ENCODE data around the gene LGI1. TPM values are rescaled to one million over a fixed set of nuclear protein-coding genes. Genes with fewer than 3 reads are reported as not detected.

The LGI1 gene
- total and polyA plus RNA-seq, 2 experiments from 2014 or later, result not detected

- TF ChIP-seq, protein P1, sequence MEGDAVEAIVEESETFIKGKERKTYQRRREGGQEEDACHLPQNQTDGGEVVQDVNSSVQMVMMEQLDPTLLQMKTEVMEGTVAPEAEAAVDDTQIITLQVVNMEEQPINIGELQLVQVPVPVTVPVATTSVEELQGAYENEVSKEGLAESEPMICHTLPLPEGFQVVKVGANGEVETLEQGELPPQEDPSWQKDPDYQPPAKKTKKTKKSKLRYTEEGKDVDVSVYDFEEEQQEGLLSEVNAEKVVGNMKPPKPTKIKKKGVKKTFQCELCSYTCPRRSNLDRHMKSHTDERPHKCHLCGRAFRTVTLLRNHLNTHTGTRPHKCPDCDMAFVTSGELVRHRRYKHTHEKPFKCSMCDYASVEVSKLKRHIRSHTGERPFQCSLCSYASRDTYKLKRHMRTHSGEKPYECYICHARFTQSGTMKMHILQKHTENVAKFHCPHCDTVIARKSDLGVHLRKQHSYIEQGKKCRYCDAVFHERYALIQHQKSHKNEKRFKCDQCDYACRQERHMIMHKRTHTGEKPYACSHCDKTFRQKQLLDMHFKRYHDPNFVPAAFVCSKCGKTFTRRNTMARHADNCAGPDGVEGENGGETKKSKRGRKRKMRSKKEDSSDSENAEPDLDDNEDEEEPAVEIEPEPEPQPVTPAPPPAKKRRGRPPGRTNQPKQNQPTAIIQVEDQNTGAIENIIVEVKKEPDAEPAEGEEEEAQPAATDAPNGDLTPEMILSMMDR (IDR thresholded peaks at IDR 0.05; ENCODE audit: low read depth, low read length), result peak; percentile 68
- Histone ChIP-seq H3K9me3 (ENCODE audit: low read depth) (no peaks in the 10 kb centered on the region), H3K4me1 (ENCODE audit: low read depth) (peaks cover 5% of the 10 kb centered on the region), H3K27ac (no peak overlapping the region), H3K4me3 (no peak overlapping the region), H3K36me3 (no peaks in the 10 kb centered on the region), H3K27me3 (peaks cover 10% of the 10 kb centered on the region)
- peak; percentile 48 to 58 for DNase-seq (ENCODE audit: low read depth in 1 of 2, low spot score in 1 of 2)
Measured at GRCh38 chr10:93813507-93814465, 56.0 kb downstream of the LGI1 start.

GRCh38 chr10:93815304-93816096 is 57.8 kb downstream of the LGI1 start:
- DNase-seq (ENCODE audit: low read depth in 1 of 2, low spot score in 1 of 2), result peak in 1 of 2 donors; percentile 53
- peak overlapping the region; percentile 9 for H3K27ac ChIP-seq
- TF ChIP-seq, protein P1 (IDR thresholded peaks at IDR 0.05; ENCODE audit: low read depth, low read length), result no peak
- H3K36me3 ChIP-seq, result no peaks in the 10 kb centered on the region
- peaks cover 10% of the 10 kb centered on the region for H3K27me3 ChIP-seq
- no peaks in the 10 kb centered on the region for H3K9me3 ChIP-seq (ENCODE audit: low read depth)
- H3K4me3 ChIP-seq, result no peak overlapping the region
- peaks cover 5% of the 10 kb centered on the region for H3K4me1 ChIP-seq (ENCODE audit: low read depth)

DNA sequence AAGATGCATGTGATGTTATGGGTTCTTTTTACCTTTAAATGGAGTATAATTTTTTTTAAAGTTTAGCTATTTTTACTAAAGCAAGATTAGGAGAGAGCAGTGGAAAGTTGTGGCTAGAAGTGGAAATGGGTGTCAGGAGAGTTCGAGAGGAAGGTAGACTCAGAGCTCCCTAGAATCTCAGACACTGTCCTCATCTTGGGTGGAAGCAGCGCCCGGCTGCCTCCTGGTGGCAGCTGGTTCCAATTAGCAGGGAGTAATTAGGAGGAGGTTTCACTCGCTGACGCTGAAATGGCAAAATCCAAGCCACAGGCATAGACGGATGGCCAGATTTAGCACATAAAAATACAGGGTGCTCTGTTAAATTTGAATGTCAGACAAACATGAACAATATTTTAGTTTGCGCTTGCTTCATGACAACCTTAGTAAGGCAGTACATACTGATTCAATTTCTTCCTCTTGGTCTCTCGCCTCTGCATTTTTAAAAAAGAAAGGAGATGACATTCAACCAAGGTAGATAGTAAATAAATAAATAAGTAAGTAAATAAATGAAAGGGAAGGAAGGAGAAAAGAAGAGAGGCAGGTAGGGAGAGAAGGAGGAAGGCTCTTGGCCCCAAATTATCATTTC is 58.5 kb downstream of the LGI1 start:
- TF ChIP-seq, protein P1 (IDR thresholded peaks at IDR 0.05; ENCODE audit: low read depth, low read length), result peak; percentile 75
- Histone ChIP-seq H3K36me3 (no peaks in the 10 kb centered on the region), H3K27me3 (peaks cover 10% of the 10 kb centered on the region)

DNA sequence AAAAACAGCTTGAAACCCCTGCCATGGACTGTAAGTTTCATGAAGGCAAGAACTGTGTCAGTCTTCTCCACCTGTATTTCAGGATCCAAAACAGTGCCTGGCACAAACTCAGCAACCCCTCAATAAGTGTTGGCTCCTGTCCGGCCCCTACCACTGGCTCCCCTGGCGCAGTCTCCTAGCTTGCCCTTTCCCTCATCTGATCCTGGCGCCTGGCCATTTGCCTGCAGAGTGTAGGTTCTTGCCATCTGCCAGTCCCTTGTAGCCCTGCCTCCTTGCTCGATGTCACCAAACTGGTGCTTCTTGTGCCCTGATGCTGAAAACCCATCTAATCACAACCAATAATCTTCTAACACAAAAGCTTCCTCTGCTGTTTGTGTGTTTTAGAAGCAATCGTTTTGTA is 60.4 kb downstream of the LGI1 start:
- Histone ChIP-seq H3K36me3 (no peaks in the 10 kb centered on the region), H3K9me3 (ENCODE audit: low read depth) (no peaks in the 10 kb centered on the region), H3K27ac (no peak overlapping the region), H3K4me1 (ENCODE audit: low read depth) (peaks cover 5% of the 10 kb centered on the region), H3K27me3 (peaks cover 10% of the 10 kb centered on the region), H3K4me3 (no peak overlapping the region)
- no peak for DNase-seq (ENCODE audit: low read depth in 1 of 2, low spot score in 1 of 2)
- TF ChIP-seq, protein P1 (IDR thresholded peaks at IDR 0.05; ENCODE audit: low read depth, low read length), result no peak

More for the DNA sequence above, 58.5 kb downstream of the LGI1 start:
- DNase-seq (ENCODE audit: low read depth in 1 of 2, low spot score in 1 of 2), result peak; percentile 72 to 78
- Histone ChIP-seq H3K27ac (no peak overlapping the region), H3K4me1 (ENCODE audit: low read depth) (peaks cover 5% of the 10 kb centered on the region), H3K9me3 (ENCODE audit: low read depth) (no peaks in the 10 kb centered on the region), H3K4me3 (no peak overlapping the region)

DNA sequence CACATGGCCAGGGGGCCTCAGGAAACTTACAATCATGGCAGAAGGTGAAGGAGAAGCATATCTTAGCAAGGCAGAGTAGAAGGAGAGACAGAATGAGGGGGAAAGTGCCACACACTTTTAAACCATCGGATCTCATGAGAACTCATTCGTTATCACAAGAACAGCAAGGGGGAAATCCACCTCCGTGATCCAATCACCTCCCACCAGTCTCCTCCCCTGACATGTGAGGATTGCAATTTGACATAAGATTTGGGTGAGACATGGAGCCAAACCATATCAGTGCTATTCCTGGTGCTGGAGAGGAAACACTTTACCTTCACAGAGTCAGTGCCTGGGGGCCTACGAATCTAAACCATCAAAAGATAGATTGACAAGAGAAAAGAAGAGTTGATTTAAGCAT is 61.8 kb downstream of the LGI1 start:
- TF ChIP-seq, protein P1 (IDR thresholded peaks at IDR 0.05; ENCODE audit: low read depth, low read length), result no peak
- H3K9me3 ChIP-seq (ENCODE audit: low read depth), result no peaks in the 10 kb centered on the region
- DNase-seq (ENCODE audit: low read depth in 1 of 2, low spot score in 1 of 2), result no peak
- H3K4me3 ChIP-seq, result no peak overlapping the region
- H3K27ac ChIP-seq, result no peak overlapping the region
- peaks cover 10% of the 10 kb centered on the region for H3K27me3 ChIP-seq
- H3K36me3 ChIP-seq, result no peaks in the 10 kb centered on the region
- peaks cover 5% of the 10 kb centered on the region for H3K4me1 ChIP-seq (ENCODE audit: low read depth)

Data from cardiac muscle cell (in vitro differentiated cells and primary cell).